Sigmoid colon (tissue), 4 donors: ENCODE results near the gene ALDH1A1.

ENCODE experiments used
- CTCF ChIP-seq, 4 experiments: fragments of 450-650 bp in 3 of 4; fragments of 200-600 bp in 1 of 4; IDR thresholded peaks; one replicate each; pipeline ENCODE4 v1.5.1; 2016 to 2019; ENCODE audit warnings: antibody characterized with exemption in 4 of 4, mild to moderate bottlenecking in 3 of 4, moderate library complexity in 2 of 4
- EP300 ChIP-seq, 4 donors: sonication (generic); formaldehyde crosslinking; IDR thresholded peaks; one replicate each; pipeline ENCODE4 v1.6.1; 2017; ENCODE audit warnings: antibody characterized with exemption in 4 of 4

GRCh38 chr9:72977670-72978069 lies 24.8 kb upstream of the ALDH1A1 start:
- TF ChIP-seq EP300 (IDR thresholded peaks at IDR 0.05) = no peak
- TF ChIP-seq CTCF (IDR thresholded peaks at IDR 0.05) = no peak
